Bronchial epithelial cell (primary cell): Measurements from ENCODE around the gene EML1. TPM values are rescaled to one million over a fixed set of nuclear protein-coding genes. Genes with fewer than 3 reads are reported as not detected.
A peak's percentile ranks its signal among the peaks of the same experiment; 100 is the strongest.

Source experiments
- DNase-seq: peaks from one replicate; pipeline ENCODE4 v3.0.0-alpha.2; 2010; ENCODE audit warnings: low read depth
- FAIRE-seq: peaks from 2 replicates; lab custom pipeline; 2011; peaks lifted over from hg19 to GRCh38; lab: Jason Lieb, UNC
- H3K27me3 ChIP-seq: 2 replicates; pipeline ENCODE4 v1.5.1; 2011; ENCODE audit warnings: low read length; ENCODE audit not compliant: control insufficient read depth, insufficient read depth
- H3K36me3 ChIP-seq: 2 replicates; pipeline ENCODE4 v1.5.1; 2011; ENCODE audit warnings: low read length; ENCODE audit not compliant: control insufficient read depth, insufficient read depth
- H3K4me3 ChIP-seq: 2 replicates; pipeline ENCODE4 v1.5.1; 2011; ENCODE audit warnings: mild to moderate bottlenecking, low read depth, low read length, control low read depth
- CTCF ChIP-seq: IDR thresholded peaks from 2 replicates; pipeline ENCODE4 v1.5.1; 2011; ENCODE audit warnings: mild to moderate bottlenecking, moderate library complexity, low read length, control low read depth, inconsistent platforms; ENCODE audit not compliant: insufficient read depth, severe bottlenecking
- total RNA-seq: library from RNA; depleted of rRNA; stranded (reverse); fragments of >200 nt; gene quantifications from 2 replicates; pipeline ENCODE4 v1.2.1, GENCODE V29; 2014

Gene EML1
- total RNA-seq, 1 donor from 2014 or later, result 1.8 TPM

- DNase-seq (no peak), FAIRE-seq (no peak)
- H3K4me3 ChIP-seq, result no peak overlapping the region
- H3K27me3 ChIP-seq, result peaks cover 1% of the 10 kb centered on the region
- H3K36me3 ChIP-seq, result no peaks in the 10 kb centered on the region
- TF ChIP-seq CTCF, result no peak
These were observed 25.4 kb downstream of the EML1 start for GRCh38 chr14:99818503-99819036.

GRCh38 chr14:99819514-99819913 is 26.3 kb downstream of the EML1 start:
- FAIRE-seq (no peak), DNase-seq (no peak)
- Histone ChIP-seq H3K4me3 (no peak overlapping the region), H3K27me3 (peaks cover 1% of the 10 kb centered on the region), H3K36me3 (no peaks in the 10 kb centered on the region)
- TF ChIP-seq CTCF, result no peak

GRCh38 chr14:99820702-99821331 is 27.6 kb downstream of the EML1 start:
- FAIRE-seq (no peak), DNase-seq (no peak)
- TF ChIP-seq CTCF, result no peak

GRCh38 chr14:99821519-99822508 is 28.6 kb downstream of the EML1 start:
- peak; percentile 18 for DNase-seq
- TF ChIP-seq CTCF, result no peak
- Histone ChIP-seq H3K36me3 (no peaks in the 10 kb centered on the region), H3K4me3 (no peak overlapping the region), H3K27me3 (peaks cover 1% of the 10 kb centered on the region)
- peak; percentile 18 for FAIRE-seq

More at GRCh38 chr14:99820702-99821331, 27.6 kb downstream of the EML1 start:
- H3K27me3 ChIP-seq, result peaks cover 1% of the 10 kb centered on the region
- H3K4me3 ChIP-seq, result no peak overlapping the region
- H3K36me3 ChIP-seq, result no peaks in the 10 kb centered on the region

- FAIRE-seq (no peak), DNase-seq (no peak)
- no peaks in the 10 kb centered on the region for H3K36me3 ChIP-seq
- TF ChIP-seq CTCF, result no peak
- no peak overlapping the region for H3K4me3 ChIP-seq
- peaks cover 1% of the 10 kb centered on the region for H3K27me3 ChIP-seq
These were observed 29.7 kb downstream of the EML1 start for GRCh38 chr14:99822800-99823455.
